Stimulated activated naive CD8-positive, alpha-beta T cell treated with anti-CD3 and anti-CD28 coated beads, Interleukin-15, amount 100 ng/mL, for 72 hours (primary cell): Measurements from ENCODE around the gene SIRPA.

Experiments
- ATAC-seq: fragments of 150-1000 bp; cut with Tn5 transposase; 2 replicates; pipeline ENCODE4 v1.10.0; 2021; ENCODE audit warnings: mild to moderate bottlenecking, moderate library complexity
- DNase-seq, 2 donors: peaks; one replicate each; pipeline ENCODE4 v3.0.0; 2021 to 2022
- H3K27ac Mint-ChIP-seq, 2 donors: one replicate each; pipeline ENCODE4 v1.8.0; 2022; ENCODE audit warnings: mild to moderate bottlenecking in 2 of 2, mixed read lengths in 2 of 2, moderate library complexity in 2 of 2
- H3K27me3 Mint-ChIP-seq: one replicate; pipeline ENCODE4 v1.8.0; 2022; ENCODE audit warnings: mixed read lengths
- H3K4me1 Mint-ChIP-seq: one replicate; pipeline ENCODE4 v1.8.0; 2022; ENCODE audit warnings: mild to moderate bottlenecking, mixed read lengths
- H3K4me3 Mint-ChIP-seq, 2 donors: one replicate each; pipeline ENCODE4 v1.8.0; 2022; ENCODE audit warnings: mild to moderate bottlenecking in 2 of 2, mixed read lengths in 2 of 2, moderate library complexity in 1 of 2
- H3K9me3 Mint-ChIP-seq, 2 donors: one replicate each; pipeline ENCODE4 v1.8.0; 2022; ENCODE audit warnings: mixed read lengths in 2 of 2

The SIRPA gene

GRCh38 chr20:1876975-1877608 is 18.1 kb upstream of the SIRPA start:
- H3K27me3 Mint-ChIP-seq = peaks cover 8% of the 10 kb centered on the region
- no peaks in the 10 kb centered on the region for H3K4me1 Mint-ChIP-seq
- DNase-seq (no peak), ATAC-seq (peak; percentile 52)
- H3K9me3 Mint-ChIP-seq = no peaks in the 10 kb centered on the region
- H3K4me3 Mint-ChIP-seq = no peak overlapping the region
- no peak overlapping the region for H3K27ac Mint-ChIP-seq

- Mint-ChIP-seq H3K27me3 (peaks cover 9% of the 10 kb centered on the region), H3K4me3 (no peak overlapping the region), H3K9me3 (no peaks in the 10 kb centered on the region), H3K27ac (no peak overlapping the region), H3K4me1 (no peaks in the 10 kb centered on the region)
- ATAC-seq (no peak), DNase-seq (no peak)
Observed at GRCh38 chr20:1877609-1878200, 17.5 kb upstream of the SIRPA start.

GRCh38 chr20:1879369-1879768 is 15.8 kb upstream of the SIRPA start:
- peak overlapping the region in 1 of 2 donors; percentile 31 for H3K27ac Mint-ChIP-seq
- peaks cover 18% of the 10 kb centered on the region for H3K27me3 Mint-ChIP-seq
- H3K9me3 Mint-ChIP-seq = no peaks in the 10 kb centered on the region
- peaks cover 6% of the 10 kb centered on the region for H3K4me1 Mint-ChIP-seq
- DNase-seq = no peak
- H3K4me3 Mint-ChIP-seq = no peak overlapping the region
- ATAC-seq = no peak

GRCh38 chr20:1879934-1880333 is 15.3 kb upstream of the SIRPA start:
- ATAC-seq (no peak), DNase-seq (no peak)
- Mint-ChIP-seq H3K27ac (no peak overlapping the region), H3K27me3 (peaks cover 21% of the 10 kb centered on the region), H3K9me3 (no peaks in the 10 kb centered on the region), H3K4me1 (peaks cover 6% of the 10 kb centered on the region), H3K4me3 (no peak overlapping the region)

GRCh38 chr20:1880529-1881239 is 14.5 kb upstream of the SIRPA start:
- H3K4me3 Mint-ChIP-seq = no peak overlapping the region
- no peaks in the 10 kb centered on the region for H3K9me3 Mint-ChIP-seq
- ATAC-seq = no peak
- no peak for DNase-seq
- peaks cover 26% of the 10 kb centered on the region for H3K27me3 Mint-ChIP-seq
- H3K27ac Mint-ChIP-seq = no peak overlapping the region
- peaks cover 6% of the 10 kb centered on the region for H3K4me1 Mint-ChIP-seq

GRCh38 chr20:1881240-1881835 is 13.9 kb upstream of the SIRPA start:
- DNase-seq (no peak), ATAC-seq (no peak)
- no peaks in the 10 kb centered on the region for H3K9me3 Mint-ChIP-seq
- H3K27ac Mint-ChIP-seq = no peak overlapping the region
- H3K4me1 Mint-ChIP-seq = peaks cover 6% of the 10 kb centered on the region
- H3K4me3 Mint-ChIP-seq = no peak overlapping the region
- H3K27me3 Mint-ChIP-seq = peaks cover 32% of the 10 kb centered on the region

GRCh38 chr20:1882026-1882425 is 13.2 kb upstream of the SIRPA start:
- H3K4me3 Mint-ChIP-seq = no peak overlapping the region
- no peaks in the 10 kb centered on the region for H3K9me3 Mint-ChIP-seq
- H3K4me1 Mint-ChIP-seq = peaks cover 6% of the 10 kb centered on the region
- H3K27ac Mint-ChIP-seq = peak overlapping the region in 1 of 2 donors; percentile 84
- H3K27me3 Mint-ChIP-seq = peaks cover 34% of the 10 kb centered on the region
- ATAC-seq = no peak
- no peak for DNase-seq

GRCh38 chr20:1883986-1884385 is 11.2 kb upstream of the SIRPA start:
- peaks cover 51% of the 10 kb centered on the region for H3K27me3 Mint-ChIP-seq
- H3K9me3 Mint-ChIP-seq = no peaks in the 10 kb centered on the region
- H3K4me1 Mint-ChIP-seq = peaks cover 6% of the 10 kb centered on the region
- no peak for ATAC-seq
- DNase-seq = no peak
- no peak overlapping the region for H3K27ac Mint-ChIP-seq
- H3K4me3 Mint-ChIP-seq = no peak overlapping the region

GRCh38 chr20:1885254-1885653 is 10.0 kb upstream of the SIRPA start:
- no peak for DNase-seq
- Mint-ChIP-seq H3K27ac (no peak overlapping the region), H3K9me3 (no peaks in the 10 kb centered on the region), H3K4me1 (peaks cover 6% of the 10 kb centered on the region), H3K4me3 (no peak overlapping the region), H3K27me3 (peaks cover 56% of the 10 kb centered on the region)
- no peak for ATAC-seq

- ATAC-seq (no peak), DNase-seq (no peak)
- Mint-ChIP-seq H3K9me3 (no peaks in the 10 kb centered on the region), H3K27me3 (peaks cover 65% of the 10 kb centered on the region), H3K27ac (peak overlapping the region in 1 of 2 donors; percentile 58), H3K4me1 (peaks cover 6% of the 10 kb centered on the region), H3K4me3 (no peak overlapping the region)
Observed at GRCh38 chr20:1885940-1886693, 9.1 kb upstream of the SIRPA start.

GRCh38 chr20:1887321-1887720 is 7.9 kb upstream of the SIRPA start:
- H3K4me3 Mint-ChIP-seq = no peak overlapping the region
- no peak overlapping the region for H3K27ac Mint-ChIP-seq
- peaks cover 6% of the 10 kb centered on the region for H3K4me1 Mint-ChIP-seq
- peaks cover 68% of the 10 kb centered on the region for H3K27me3 Mint-ChIP-seq
- no peak for DNase-seq
- no peaks in the 10 kb centered on the region for H3K9me3 Mint-ChIP-seq
- no peak for ATAC-seq

- Mint-ChIP-seq H3K9me3 (no peaks in the 10 kb centered on the region), H3K4me3 (no peak overlapping the region), H3K27me3 (peaks cover 72% of the 10 kb centered on the region), H3K4me1 (peaks cover 6% of the 10 kb centered on the region), H3K27ac (no peak overlapping the region)
- no peak for ATAC-seq
- no peak for DNase-seq
Observed at GRCh38 chr20:1887756-1888155, 7.5 kb upstream of the SIRPA start.

- ATAC-seq = no peak
- Mint-ChIP-seq H3K4me3 (no peak overlapping the region), H3K27me3 (peaks cover 80% of the 10 kb centered on the region)
Observed at GRCh38 chr20:1888796-1889463, 6.3 kb upstream of the SIRPA start.

GRCh38 chr20:1890469-1891262 is 4.5 kb upstream of the SIRPA start:
- H3K27me3 Mint-ChIP-seq = peaks cover 83% of the 10 kb centered on the region

More at GRCh38 chr20:1888796-1889463, 6.3 kb upstream of the SIRPA start:
- Mint-ChIP-seq H3K4me1 (peaks cover 8% of the 10 kb centered on the region), H3K9me3 (no peaks in the 10 kb centered on the region), H3K27ac (no peak overlapping the region)
- DNase-seq = no peak

More at GRCh38 chr20:1890469-1891262, 4.5 kb upstream of the SIRPA start:
- ATAC-seq = no peak
- H3K4me3 Mint-ChIP-seq = no peak overlapping the region
- peaks cover 15% of the 10 kb centered on the region for H3K4me1 Mint-ChIP-seq
- no peak for DNase-seq
- no peaks in the 10 kb centered on the region for H3K9me3 Mint-ChIP-seq
- no peak overlapping the region for H3K27ac Mint-ChIP-seq
